ENCODE results near the gene TTC21A. TPM values are rescaled to one million over a fixed set of nuclear protein-coding genes. Genes with fewer than 3 reads are reported as not detected.
"Not testable (repeated sequence)": the region's sequence is repeated elsewhere in the genome, so short reads cannot be mapped to it uniquely, and the experiment has no call there.

Gene TTC21A
- total RNA-seq, 1 donor from 2014 or later = 0.90 TPM

- peak in 1 of 2 donors; percentile 91 for DNase-seq (ENCODE audit: low read depth in 2 of 2)
Observed at GRCh38 chr3:39150803-39151631, 43.5 kb downstream of the TTC21A start.

DNA sequence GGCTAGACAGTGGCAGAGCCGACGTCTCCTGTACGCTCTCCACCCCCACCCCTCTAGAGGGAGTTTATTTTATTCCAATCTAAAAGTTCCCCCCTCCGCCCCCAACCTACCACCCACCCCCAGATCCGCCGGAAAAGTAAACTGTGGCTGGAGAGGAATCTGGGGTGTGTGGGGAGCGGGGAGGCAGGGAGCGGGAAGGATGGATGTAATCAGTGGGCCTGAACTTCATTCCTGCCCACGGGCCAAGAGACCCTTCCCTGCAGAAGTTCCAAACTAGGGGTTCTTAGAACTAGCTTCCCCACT is 46.4 kb downstream of the TTC21A start:
- DNase-seq (ENCODE audit: low read depth in 2 of 2) = no peak

DNA sequence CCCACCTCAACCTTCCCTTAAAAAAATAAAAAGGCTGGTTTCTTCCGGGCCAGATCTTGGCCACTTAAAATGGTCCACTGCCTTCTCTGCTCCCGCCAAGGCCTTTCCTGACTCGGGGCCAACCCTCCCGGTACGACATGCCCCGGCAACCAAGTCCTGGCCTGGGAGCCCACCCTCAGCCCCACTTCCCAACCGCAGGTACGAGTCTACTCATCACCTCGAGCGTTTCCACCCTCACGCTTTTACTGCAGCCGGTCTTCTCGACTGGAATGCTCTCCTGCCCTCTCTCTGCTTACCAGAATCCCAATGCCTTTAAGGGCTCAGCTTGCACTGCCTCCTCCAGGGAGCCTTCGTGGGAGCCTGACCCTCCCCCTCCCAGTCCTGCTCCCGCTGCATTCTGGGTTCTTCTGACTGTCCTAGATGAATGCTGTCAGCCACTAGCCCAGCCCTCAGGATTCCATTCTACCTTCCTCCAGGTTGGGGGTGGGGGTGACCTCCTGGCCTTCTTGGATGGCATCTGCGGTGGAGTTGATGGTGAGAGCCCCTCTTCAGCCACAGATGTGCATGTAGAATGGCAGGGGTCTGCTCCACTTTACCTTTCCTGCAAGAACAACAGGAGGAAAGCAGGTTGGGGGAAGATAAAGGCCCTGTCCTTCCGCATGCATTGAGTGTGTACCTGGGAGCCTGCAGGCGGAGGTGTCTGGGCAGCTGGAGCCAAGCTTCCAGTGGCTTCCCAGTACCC is 47.0 kb downstream of the TTC21A start:
- no peak for DNase-seq (ENCODE audit: low read depth in 2 of 2)

GRCh38 chr3:39156421-39156820 is 48.9 kb downstream of the TTC21A start:
- DNase-seq (ENCODE audit: low read depth in 2 of 2) = no peak

DNA sequence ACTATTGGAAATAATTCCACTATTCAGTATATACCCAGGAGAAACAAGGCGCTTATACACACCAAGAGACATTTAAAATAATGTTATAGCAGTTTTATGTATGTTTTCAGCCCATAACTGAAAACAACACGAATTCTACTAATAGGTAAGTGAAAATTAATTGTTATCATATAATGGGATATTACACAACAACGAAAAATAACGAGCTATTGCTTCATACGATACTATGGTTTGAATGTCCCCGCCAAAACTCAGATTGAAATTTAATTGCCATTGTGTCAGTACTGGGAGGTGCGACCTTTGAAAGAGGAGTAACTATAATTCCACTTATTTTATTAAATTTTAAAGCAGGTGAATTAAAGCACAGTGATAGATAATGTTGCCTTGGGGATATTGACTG is 49.9 kb downstream of the TTC21A start:
- no peak for DNase-seq (ENCODE audit: low read depth in 2 of 2)

GRCh38 chr3:39158148-39158715 is 50.8 kb downstream of the TTC21A start:
- DNase-seq (ENCODE audit: low read depth in 2 of 2) = no peak

DNA sequence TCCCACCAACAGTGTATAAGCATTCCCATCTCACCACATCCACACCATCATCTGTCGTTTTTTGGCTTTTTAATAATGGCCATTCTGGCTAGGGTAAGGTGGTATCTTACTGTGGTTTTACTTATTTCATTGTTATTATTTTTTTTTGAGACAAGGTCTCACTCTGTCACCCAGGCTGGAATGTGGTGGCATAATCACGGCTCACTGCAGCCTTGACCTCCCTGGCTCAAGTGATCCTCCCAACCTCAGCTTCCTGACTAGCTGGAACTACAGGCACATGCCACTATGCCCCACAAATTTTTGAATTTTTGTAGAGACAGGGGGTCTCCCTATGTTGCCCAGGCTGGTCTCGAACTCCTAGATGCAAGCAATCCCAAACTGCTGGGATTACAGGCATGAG is 56.9 kb downstream of the TTC21A start:
- DNase-seq (ENCODE audit: low read depth in 2 of 2) = no peak

DNA sequence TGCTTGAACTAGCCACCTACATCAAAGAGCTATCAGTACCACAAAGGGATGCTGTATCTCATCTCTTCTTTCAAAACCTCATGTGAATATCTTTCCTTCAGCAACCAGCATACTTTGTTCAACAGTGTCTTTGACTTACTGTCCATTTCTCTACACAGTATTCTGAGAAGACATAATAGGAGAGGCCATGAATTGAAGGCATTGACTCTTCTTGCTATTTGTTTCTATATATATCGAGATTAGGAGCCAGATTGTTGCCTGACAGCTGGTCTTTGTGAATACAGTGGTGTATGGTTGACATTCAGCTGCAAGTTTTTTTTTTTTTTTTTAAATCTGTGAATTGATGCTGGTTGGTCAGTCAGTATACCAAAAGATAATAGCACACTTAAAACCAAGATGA is 58.0 kb downstream of the TTC21A start:
- no peak for DNase-seq (ENCODE audit: low read depth in 2 of 2)

GRCh38 chr3:39166134-39166710 is 58.7 kb downstream of the TTC21A start:
- DNase-seq (ENCODE audit: low read depth in 2 of 2) = peak in 1 of 2 donors; percentile 91

DNA sequence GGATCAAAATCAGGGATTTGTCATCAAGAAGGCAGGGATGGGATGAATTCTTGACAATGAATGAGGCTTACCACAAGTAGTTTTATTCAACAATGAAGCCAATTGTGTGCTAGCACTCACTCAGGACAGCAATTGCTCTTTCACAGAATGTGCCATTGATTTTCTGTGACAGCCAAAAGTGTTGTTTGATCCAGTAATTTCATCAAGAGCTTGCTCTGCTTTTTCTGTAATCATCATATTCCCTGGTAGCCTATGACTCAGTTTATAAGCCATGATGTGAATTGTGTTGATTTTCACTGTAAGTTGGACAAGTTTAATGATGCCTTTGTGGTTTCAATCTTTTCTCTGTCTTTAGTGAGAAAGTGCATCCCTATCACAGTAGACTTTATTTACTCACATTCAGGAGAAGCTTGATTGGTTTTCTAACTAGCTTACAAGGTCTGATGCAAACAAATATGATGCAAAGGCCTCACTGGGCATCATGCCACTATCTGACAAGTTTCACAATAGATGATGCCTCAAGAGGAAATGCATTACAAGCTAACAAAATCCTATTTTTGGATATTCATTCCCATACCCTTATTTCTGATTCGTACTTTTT is 59.6 kb downstream of the TTC21A start:
- DNase-seq (ENCODE audit: low read depth in 2 of 2) = peak; percentile 82

- DNase-seq (ENCODE audit: low read depth in 2 of 2) = no peak
Observed at GRCh38 chr3:39168156-39168780, 60.8 kb downstream of the TTC21A start.

DNA sequence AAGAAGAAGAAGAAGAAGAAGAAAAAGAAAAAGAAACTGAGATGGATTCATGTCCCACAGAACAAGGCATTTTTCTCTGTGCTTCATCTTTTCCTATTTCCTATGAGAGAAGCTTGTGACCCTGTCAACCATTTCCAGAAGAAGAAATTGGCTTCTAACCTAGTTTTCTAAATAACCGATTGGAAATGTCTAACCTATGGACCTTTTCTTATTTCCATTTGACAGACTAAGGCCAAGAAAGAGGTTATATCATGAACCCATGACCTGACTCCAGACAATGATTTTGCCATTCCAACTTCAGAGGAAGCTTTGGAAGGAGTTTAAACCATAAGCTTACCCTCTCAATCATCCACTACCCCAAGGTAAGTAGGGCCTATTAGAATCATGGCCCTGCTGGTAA is 62.2 kb downstream of the TTC21A start:
- no peak for DNase-seq (ENCODE audit: low read depth in 2 of 2)

- DNase-seq (ENCODE audit: low read depth in 2 of 2) = no peak
Observed at GRCh38 chr3:39170461-39170860, 63.0 kb downstream of the TTC21A start.

GRCh38 chr3:39170877-39171276 is 63.4 kb downstream of the TTC21A start:
- DNase-seq (ENCODE audit: low read depth in 2 of 2) = not testable (repeated sequence)

- DNase-seq (ENCODE audit: low read depth in 2 of 2) = no peak
Observed at GRCh38 chr3:39171860-39172259, 64.4 kb downstream of the TTC21A start.

- DNase-seq (ENCODE audit: low read depth in 2 of 2) = no peak
Observed at GRCh38 chr3:39173318-39174125, 66.0 kb downstream of the TTC21A start.

- DNase-seq (ENCODE audit: low read depth in 2 of 2) = no peak
Observed at GRCh38 chr3:39176025-39176714, 68.7 kb downstream of the TTC21A start.

- peak; percentile 83 to 94 for DNase-seq (ENCODE audit: low read depth in 2 of 2)
Observed at GRCh38 chr3:39177708-39178332, 70.3 kb downstream of the TTC21A start.

DNA sequence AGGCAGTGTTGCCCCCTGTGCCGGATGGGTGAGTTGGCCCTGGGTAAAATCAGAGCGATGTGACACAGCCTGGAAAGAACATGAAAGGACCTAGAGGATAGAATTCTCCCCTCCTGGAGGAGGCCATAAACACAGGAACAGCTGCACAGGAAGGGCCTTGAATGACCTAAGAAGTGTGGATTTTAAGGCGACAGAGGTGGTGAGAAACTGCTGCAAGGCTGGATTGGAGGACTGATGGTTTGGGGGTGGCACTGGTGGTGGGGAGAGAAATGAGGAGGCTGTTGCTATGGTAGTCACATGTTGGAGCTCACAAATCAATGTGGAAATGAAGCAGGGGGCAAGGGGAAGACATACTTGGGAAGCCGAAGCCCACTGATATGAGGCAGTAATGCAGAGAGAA is 71.1 kb downstream of the TTC21A start:
- DNase-seq (ENCODE audit: low read depth in 2 of 2) = peak in 1 of 2 donors; percentile 63

DNA sequence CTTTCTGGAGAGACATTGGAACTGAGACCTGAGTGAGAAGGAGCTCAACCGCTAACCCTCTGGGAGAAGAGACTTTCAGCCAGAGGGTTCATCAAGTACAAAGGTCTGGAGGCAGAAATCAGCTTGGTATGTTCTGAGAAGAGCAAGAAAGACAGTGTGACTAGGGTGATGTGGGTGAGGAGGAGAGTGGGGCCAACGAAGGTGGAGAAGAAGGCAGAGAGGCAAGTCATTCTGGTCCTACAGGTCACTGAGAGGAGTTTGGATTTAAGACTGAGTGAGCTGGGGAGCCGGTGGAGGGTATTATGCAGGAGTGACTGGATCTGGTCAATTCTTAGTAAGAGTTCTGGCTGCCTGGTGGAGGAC is 72.7 kb downstream of the TTC21A start:
- no peak for DNase-seq (ENCODE audit: low read depth in 2 of 2)

Measured in dermis microvascular lymphatic vessel endothelial cell (primary cell).